ENCODE results near the gene PLA2R1.
"Not testable (repeated sequence)": the region's sequence is repeated elsewhere in the genome, so short reads cannot be mapped to it uniquely, and the experiment has no call there.

PLA2R1 gene

GRCh38 chr2:160063271-160063670, 856 bp upstream of the PLA2R1 start:
- DNase-seq = no peak

DNA sequence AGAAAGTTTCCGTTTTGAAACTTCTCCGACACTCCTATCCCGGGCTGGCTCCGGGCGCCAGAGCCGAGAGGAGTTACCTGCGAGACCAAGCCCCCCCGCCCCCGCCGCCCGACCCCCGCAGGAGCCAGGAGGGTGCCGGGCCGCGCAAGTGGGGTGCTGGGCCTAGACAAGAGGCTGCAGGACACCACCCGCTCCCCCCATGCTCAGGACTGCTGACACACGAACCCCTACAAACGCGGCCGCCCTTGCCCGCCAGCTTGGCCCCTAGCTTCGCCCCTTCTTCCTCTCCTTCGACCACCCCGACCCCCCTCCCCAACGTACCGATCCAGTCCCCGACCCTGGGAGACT, 497 bp downstream of the PLA2R1 start:
- DNase-seq = no peak

DNA sequence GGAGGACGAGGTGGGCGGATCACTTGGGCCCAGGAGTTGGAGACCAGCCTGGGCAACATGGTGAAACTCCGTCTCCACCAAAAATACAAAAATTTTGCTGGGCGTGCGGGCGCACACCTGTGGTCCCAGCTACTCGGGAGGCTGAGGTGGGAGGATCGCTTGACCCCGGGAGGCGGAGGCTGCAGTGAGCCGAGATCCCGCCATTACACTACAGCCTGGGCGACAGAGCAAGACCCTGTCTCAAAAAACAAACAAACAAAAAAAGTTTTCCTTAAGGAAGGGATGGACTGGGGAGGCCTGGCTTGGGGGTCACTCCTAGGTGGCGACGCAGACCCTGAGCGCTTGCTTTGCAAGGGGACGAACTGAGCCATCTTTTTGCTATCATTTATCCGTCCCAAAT, 882 bp downstream of the PLA2R1 start:
- no peak for DNase-seq

DNA sequence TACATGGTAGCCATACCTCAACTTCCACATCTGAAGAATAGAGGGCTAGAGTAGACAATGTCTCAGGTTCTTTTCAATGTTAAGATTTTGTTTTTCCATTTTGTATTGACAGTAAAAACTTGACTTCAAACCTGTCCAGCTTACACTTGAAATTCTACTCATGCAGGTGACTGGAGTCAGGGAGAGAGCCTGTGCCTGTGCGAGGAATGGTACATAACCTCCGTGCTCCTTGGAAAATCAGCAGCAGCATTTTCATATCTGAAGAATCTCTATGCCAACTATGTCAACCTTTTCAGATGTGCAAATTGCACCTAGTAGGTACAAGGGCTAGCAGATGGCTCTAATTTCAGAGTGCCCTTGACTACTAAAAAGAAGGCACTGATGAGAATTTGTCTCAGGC, 2.1 kb downstream of the PLA2R1 start:
- no peak for DNase-seq

- DNase-seq = no peak
Observed at GRCh38 chr2:160057356-160057755, 5.1 kb downstream of the PLA2R1 start.

DNA sequence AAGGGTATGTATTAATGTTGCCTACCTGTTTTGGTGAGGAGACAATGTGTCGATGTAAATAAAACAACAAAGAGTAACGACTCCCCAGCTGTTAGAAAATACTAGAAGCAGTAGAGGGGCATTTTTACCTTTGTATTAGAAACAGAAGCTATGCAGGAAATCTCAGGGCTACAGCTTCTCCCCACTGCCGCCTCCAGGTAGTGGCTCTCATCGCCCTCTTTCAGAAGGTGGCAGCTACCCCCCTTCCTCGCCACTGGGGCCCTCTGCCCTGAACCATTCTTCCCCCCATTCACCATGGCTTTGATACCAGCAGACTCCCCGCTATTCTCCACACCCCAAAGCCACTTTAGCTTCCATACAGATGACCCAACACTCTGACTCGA, 6.7 kb downstream of the PLA2R1 start:
- DNase-seq = no peak

- no peak for DNase-seq
Observed at GRCh38 chr2:160054984-160055725, 7.3 kb downstream of the PLA2R1 start.

GRCh38 chr2:160053946-160054345, 8.5 kb downstream of the PLA2R1 start:
- DNase-seq = no peak

- DNase-seq = no peak
Observed at GRCh38 chr2:160052531-160052930, 9.9 kb downstream of the PLA2R1 start.

DNA sequence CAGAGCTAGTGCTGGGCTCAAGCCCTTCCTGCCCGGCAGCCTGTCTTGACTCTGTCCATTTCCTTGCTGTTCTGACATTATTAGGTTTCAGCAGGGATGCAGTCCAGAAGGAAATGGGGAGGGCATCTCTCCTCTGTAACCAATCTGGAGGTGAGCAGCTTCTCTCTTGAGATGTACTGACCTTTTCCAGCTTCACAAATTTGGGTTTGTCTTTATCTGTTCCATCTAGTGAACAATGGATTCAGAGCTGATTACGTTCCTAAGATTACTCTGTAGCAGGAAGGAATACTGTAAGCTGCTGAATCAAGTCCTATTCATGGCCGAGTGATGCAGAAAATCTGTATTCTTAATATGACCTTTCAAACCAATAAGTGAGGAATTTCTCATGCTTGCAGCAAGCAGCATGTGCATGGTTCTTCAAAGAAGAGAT, 11.0 kb downstream of the PLA2R1 start:
- DNase-seq = no peak

DNA sequence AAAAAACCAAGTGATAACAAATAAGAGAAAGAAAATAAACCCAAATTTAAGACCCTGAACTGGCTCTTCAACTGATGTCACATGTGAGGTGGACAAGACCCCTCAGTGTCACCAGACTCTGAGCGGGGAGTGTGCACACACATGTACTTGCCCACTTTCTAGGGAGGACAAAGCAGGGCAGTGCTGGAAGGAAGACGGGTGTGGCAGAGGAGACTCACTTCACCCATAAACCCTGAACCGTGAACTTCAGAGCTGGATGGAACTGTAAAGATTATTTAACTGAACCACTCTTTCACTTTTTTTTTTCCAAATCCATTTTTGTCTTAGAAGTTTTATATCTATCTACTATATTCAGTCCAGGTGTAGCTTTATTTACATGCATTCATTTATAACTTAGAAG, 12.3 kb downstream of the PLA2R1 start:
- DNase-seq = no peak

DNA sequence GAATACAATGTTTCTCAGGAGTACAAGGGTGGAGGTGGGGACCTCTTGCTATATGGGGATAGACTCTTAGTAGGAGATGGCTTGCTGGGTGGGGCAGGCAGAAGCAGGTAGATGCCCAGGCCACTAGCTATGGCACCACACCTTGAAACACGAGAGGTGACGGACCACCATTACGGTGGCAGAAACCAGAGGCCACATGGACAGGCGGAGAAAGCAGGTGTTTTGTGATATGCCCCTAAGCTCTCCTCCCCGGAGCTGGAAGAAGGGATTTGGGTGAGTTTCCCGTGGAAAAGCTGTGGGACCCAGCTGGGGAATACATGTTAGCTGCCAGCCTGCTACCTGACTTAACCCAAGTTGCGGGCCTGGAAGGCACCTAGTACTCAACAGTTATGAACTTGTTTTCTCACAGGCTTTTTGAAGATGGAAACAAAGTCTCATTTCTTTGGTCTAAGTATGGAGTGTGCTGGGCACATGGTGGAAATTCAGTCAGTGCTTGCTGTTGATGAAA, 16.7 kb downstream of the PLA2R1 start:
- DNase-seq = no peak

- DNase-seq = no peak
Observed at GRCh38 chr2:160044728-160045127, 17.7 kb downstream of the PLA2R1 start.

- no peak for DNase-seq
Observed at GRCh38 chr2:160043265-160043664, 19.1 kb downstream of the PLA2R1 start.

DNA sequence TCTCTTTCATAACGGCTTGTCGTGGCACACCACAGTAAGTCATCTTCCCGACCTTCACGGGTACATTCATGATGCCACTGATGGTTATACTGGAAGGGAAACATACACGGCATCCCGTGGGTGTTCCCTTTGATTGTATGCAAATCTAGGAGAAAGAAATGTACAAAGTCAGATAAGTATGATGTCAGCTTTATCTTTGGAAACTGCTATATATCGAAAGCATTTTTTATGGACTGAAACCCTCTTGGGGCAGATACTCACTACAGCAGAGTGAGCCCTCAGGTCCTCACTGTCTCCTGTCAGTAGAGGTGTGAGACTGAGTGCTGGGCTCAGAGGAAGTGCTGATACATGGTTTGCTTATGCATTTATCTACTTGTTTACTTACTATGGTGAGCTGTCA, 20.4 kb downstream of the PLA2R1 start:
- DNase-seq = no peak

DNA sequence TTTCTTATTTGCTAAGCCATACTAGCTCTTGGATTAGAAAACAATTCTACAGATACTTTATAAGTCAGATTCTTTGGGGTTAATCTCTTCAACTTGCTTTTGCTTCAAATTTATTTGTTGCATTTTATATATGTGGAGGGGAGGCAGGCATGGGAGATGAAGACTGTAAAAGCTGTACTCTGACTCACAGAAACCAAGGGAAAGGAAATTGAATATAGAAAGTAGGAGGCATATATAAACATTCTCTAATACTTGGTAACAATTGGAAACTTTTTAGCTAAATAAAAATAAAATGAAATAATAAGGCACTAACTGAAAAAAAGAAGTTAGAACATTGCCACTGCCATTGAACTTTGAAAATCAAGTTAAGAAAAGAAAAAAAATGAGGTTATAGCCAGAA, 21.3 kb downstream of the PLA2R1 start:
- no peak for DNase-seq

GRCh38 chr2:160039166-160039903, 23.1 kb downstream of the PLA2R1 start:
- no peak for DNase-seq

GRCh38 chr2:160038662-160039061, 23.8 kb downstream of the PLA2R1 start:
- DNase-seq = not testable (repeated sequence)

DNA sequence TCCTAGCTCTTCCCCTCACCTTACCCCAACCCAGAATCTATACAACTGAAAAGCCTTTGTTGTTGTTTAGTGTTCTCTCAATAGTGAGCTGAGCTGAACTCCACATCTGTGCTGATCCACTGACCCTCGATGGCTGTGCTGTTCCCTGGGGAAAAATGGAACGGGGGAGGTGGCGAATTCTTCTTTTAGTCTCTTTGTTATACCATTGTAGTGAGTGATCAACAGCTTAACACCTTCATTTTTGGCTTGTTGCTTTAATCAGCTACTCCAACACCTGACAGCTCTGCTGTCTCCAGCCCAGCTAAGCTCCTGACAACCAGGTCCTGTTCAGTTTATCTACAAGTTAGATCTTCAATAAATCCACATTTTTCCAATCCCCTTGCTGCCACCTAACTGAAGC, 25.7 kb downstream of the PLA2R1 start:
- DNase-seq = no peak

DNA sequence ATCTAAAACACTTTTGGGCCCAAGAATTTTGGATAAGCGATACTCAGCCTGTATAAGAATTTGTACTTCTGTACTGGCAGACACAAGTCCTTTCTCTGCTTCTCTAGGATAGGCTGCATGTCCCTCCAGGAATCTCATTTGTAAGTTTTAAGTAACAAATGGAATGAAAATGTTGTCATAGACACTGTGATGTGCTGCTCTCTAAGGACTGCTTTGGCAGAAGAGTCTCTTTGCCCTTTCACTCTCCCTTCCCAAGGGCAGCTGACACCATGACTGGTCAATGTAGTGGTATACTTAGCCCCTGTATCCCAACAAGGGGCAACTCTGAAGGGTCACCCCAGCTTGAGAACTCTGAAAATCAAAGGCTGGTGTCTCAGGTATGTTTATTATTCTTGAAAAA, 27.3 kb downstream of the PLA2R1 start:
- no peak for DNase-seq

GRCh38 chr2:160034396-160034795, 28.0 kb downstream of the PLA2R1 start:
- no peak for DNase-seq

GRCh38 chr2:160033732-160034392, 28.6 kb downstream of the PLA2R1 start:
- no peak for DNase-seq

DNA sequence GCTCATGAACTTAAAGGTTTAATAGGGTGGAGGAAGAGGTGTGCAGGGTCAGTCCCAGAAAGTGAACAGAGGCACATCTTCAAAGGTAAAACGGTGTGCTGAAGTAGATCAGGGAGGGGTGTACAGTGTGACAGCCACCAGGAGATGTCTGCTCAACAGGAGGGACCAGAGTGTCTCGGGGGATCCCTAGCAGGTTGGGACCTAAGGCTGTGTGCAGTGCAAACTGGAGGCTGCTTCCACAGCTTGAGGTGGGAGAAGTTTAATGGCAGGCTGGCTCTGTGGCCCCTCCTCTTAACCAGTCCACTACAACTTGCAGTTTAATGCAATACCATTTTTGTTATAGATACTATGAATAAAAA, 33.2 kb downstream of the PLA2R1 start:
- DNase-seq = no peak

Data from NCI-H748 treated with DMSO at 0.1 percent for 48 hours (cell line).